HG03159 (cell line): Measurements from ENCODE around the gene ADM2.

Experiments
- ATAC-seq: cut with Tn5 transposase; IDR thresholded peaks from one replicate; pipeline ENCODE4 v1.9.1; 2021; ENCODE audit warnings: mild to moderate bottlenecking, moderate library complexity; ENCODE audit not compliant: unreplicated experiment

ADM2 gene

GRCh38 chr22:50483977-50484853 lies 2.9 kb downstream of the ADM2 start:
- ATAC-seq: no peak

- ATAC-seq: no peak
These were observed 4.1 kb downstream of the ADM2 start for GRCh38 chr22:50485221-50486131.

GRCh38 chr22:50486561-50487289 lies 5.4 kb downstream of the ADM2 start, which contains the start of gene MIOX:
Gene MIOX, plus strand, starts transcription at chr22:50486859. Its CDS starts 39 bp downstream, at chr22:50486898.
- ATAC-seq: no peak

DNA sequence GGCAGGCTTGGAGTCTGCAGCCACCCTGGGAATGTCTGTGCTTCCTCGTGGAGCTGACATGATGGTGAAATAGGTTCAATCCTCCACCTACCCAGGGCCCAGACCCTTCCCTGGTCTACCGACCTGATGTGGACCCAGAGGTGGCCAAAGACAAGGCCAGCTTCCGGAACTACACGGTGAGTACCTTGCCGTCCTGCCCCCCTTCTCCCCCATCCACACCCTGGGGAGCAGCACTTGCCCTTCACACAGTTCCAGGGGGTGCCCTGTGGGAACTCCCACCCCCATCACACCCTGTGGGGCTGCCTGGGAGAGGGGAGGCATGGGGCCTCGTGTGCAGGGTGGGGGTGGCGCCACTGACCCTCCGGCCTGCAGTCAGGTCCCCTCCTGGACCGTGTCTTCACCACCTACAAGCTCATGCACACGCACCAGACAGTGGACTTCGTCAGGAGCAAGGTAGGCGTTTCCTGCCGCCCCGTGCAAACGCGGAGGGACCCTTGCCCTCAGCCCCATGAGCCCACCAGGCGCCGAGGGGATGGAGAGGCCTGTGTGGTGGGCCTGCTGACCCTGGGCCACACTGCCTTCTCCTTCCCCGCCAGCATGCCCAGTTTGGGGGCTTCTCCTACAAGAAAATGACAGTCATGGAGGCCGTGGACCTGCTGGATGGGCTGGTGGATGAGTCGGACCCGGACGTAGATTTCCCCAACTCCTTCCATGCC lies 6.1 kb downstream of the ADM2 start:
- ATAC-seq: no peak

GRCh38 chr22:50488006-50488677 lies 6.8 kb downstream of the ADM2 start:
- ATAC-seq: no peak

- no peak for ATAC-seq
These were observed 7.5 kb downstream of the ADM2 start for GRCh38 chr22:50488886-50489285.

DNA sequence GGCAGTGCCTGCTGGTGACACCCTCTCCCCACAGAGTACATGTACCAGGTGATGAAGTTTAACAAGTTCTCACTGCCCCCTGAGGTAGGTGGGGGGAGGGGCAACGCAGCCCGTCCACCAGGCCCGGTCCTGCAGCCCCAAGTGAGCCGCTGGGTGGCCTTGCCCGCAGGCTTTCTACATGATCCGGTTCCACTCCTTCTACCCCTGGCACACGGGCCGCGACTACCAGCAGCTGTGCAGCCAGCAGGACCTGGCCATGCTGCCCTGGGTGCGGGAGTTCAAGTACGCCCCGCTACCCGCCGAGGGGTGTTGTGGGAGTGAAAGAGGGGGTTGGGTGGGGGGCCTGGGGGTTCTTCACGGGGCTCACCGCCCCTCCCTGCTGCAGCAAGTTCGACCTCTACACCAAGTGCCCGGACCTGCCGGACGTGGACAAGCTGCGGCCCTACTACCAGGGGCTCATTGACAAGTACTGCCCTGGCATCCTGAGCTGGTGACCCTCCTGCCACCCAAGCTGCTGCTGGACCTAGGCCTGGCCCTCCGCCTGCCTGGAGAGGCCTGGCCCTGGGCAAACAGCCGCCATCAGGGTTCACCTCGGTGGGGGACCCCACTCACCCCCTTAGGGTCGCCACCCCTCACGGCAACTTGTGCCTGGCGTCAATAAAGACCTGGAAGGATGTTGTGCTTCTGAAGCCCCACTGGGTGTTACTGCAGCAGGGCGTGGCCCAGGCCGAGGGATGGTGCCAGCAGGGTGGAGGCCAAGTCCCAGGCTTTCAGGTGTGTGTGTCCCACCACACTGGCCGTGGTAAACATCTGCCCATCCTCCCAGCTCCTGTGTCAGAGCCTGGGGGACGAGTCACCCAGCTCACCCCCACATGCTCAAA lies 8.3 kb downstream of the ADM2 start:
- ATAC-seq: no peak

GRCh38 chr22:50490531-50491308 lies 9.4 kb downstream of the ADM2 start:
- ATAC-seq: no peak

- no peak for ATAC-seq
These were observed 15.8 kb downstream of the ADM2 start for GRCh38 chr22:50497093-50497492.

DNA sequence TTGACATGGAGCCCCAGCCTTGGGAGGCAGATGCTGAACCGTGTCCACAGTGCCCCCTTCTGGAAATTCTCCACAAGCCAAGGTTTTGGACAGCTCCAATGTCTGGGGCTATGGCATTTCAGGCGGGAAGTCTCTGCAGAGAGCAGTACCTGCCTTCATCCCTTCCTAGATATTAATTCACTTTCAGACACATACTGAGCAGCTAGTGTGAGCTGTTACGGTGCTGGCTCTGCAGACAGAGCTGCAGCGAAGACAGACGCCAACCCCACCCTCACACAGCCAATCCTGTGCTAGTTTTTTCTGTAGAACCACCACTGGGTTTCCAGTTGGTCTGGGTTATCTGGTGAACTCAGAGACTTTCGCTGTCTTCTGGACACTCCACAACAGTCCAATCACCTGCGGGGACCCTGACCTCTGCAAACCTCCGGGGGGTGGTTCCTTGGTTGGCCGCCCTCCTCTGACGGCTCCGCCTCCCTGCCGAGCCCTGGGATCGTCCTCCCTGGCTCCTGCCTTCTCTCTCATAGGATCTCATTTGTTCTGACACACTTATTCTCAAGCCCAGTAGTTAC lies 17.1 kb downstream of the ADM2 start:
- ATAC-seq: no peak

- no peak for ATAC-seq
These were observed 19.1 kb downstream of the ADM2 start for GRCh38 chr22:50500452-50500851.

GRCh38 chr22:50502096-50502495 lies 20.8 kb downstream of the ADM2 start:
- ATAC-seq: no peak

DNA sequence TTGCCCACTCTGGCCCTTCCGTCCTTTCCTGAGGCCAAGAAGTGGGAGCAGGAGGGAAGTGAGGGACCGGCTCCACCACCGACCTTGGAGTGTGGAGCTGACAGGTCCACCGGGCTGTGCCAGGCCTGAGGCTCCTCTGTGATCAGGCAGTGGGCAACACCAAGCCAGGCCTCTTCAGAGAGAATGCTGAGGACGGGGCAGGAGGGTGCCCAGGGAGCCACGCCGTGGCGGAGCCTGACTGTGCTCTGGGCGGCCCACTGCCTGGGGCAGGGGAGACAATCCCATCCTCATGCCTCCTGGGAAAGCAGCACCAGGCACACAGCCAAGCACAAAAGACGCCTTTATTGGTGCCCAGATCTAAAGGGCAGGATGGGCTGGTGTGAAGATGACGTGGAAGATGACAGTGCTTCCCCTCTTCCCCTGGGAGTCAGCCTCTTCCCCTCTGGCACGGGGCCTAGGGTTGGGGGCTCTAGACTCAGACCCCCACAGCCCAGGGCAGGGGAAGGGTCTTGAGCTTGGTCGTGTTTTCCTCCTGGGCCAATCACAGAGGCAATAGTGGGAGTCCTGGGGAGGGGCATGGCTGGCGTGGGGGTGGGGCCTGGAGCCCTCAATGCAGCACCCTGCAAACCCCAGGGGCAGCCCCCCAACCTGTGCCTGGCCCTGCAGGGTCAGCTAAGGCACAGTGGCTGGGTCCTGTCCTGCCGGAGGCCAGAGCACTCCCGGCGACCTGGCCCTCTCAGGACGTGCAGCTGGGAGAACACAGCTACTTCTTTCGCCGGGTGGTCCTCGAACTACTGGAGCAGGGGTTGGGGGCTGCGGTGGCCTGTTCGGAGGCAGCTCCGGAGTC lies 21.5 kb downstream of the ADM2 start:
- no peak for ATAC-seq

DNA sequence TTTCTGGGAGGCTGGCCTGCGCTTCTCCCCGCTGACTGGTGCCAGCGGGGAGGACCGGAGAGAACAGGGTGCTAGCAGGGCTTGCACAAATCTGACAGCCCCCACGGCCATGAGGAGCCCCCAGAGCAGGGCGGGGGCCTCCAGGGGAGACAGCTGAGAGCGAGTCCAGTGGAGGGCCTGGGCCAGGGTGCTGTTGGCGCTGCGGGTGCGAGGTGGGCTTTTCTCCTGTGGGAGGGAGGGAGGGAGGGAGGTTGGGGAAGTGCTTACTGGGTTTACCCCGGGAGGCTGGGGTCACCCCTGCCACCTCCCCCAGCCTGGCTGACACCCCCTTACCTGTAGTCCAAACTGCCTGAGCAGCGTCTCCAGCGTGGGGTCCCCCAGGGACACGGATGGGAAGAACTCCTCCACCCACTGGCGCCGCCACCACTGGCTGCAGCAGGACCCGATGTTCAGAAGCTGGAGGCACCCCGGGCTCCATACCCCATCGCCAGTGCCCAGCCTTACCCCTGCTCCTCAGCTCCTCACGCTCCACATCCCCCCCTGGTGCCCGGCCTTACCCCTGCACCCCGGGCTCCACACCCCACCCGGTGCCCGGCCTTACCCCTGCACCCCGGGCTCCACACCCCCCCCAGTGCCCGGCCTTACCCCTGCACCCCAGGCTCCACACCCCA lies 22.3 kb downstream of the ADM2 start:
- no peak for ATAC-seq

GRCh38 chr22:50504369-50505211 lies 23.2 kb downstream of the ADM2 start:
- ATAC-seq: no peak
